ENCODE results near the gene ANKS6.

The ANKS6 gene

DNA sequence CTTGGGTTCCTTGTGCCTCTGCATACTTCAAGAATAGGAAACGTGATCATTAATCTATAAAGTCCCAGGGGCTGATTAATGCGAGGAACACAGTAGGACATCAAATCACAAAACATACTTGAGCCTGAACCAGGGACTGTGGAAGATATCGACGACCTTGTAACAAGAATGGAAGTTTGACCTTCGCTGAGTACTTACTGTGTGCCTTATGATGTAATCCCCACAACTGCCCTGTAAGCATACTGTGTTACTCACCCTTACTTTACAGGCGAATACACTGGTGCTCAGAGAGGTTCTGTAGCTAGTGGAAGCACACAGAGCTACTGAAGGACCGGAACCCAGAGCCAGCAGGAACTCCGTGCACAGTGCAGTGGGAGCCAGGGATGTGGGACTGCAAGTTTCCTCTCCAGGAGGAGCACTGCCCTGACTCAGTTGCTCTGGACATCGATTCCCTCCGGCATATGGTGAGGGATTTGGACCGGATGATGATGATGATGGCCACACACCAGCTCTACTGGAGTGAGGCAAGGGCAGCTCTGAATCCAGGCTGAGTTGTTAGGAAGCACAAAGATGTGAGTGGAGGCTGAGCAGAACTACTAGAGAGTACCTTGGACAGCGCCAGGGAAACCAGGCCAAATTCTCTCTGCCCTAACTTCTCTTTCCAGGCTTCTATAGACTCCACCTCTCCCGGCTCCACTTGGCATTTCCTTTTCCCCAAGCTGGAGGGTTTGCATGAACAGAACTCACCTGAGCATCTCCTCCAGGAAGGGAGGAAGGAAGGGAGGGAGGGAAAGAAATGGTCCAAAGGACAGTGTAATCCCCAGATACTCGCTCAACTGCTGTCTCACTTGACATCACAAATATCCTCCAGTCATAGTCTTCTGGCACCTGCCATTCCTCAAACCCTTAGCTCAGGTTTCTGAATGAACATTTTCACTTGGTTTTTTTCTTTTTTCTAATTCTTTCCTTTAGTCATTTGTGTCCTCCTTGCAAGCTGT is 86.1 kb downstream of the ANKS6 start:
- TF ChIP-seq, protein P1, sequence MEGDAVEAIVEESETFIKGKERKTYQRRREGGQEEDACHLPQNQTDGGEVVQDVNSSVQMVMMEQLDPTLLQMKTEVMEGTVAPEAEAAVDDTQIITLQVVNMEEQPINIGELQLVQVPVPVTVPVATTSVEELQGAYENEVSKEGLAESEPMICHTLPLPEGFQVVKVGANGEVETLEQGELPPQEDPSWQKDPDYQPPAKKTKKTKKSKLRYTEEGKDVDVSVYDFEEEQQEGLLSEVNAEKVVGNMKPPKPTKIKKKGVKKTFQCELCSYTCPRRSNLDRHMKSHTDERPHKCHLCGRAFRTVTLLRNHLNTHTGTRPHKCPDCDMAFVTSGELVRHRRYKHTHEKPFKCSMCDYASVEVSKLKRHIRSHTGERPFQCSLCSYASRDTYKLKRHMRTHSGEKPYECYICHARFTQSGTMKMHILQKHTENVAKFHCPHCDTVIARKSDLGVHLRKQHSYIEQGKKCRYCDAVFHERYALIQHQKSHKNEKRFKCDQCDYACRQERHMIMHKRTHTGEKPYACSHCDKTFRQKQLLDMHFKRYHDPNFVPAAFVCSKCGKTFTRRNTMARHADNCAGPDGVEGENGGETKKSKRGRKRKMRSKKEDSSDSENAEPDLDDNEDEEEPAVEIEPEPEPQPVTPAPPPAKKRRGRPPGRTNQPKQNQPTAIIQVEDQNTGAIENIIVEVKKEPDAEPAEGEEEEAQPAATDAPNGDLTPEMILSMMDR (IDR thresholded peaks at IDR 0.05; ENCODE audit: extremely low read depth, insufficient read depth, missing control alignments), result no peak
- in situ Hi-C loops (cut with MboI; ENCODE audit: low pct_unique_long_range_greater_than_20kb, low sequenced_read_pairs, unreplicated experiment), result no loop called here
- DNase-seq (ENCODE audit: low spot score), result no peak

DNA sequence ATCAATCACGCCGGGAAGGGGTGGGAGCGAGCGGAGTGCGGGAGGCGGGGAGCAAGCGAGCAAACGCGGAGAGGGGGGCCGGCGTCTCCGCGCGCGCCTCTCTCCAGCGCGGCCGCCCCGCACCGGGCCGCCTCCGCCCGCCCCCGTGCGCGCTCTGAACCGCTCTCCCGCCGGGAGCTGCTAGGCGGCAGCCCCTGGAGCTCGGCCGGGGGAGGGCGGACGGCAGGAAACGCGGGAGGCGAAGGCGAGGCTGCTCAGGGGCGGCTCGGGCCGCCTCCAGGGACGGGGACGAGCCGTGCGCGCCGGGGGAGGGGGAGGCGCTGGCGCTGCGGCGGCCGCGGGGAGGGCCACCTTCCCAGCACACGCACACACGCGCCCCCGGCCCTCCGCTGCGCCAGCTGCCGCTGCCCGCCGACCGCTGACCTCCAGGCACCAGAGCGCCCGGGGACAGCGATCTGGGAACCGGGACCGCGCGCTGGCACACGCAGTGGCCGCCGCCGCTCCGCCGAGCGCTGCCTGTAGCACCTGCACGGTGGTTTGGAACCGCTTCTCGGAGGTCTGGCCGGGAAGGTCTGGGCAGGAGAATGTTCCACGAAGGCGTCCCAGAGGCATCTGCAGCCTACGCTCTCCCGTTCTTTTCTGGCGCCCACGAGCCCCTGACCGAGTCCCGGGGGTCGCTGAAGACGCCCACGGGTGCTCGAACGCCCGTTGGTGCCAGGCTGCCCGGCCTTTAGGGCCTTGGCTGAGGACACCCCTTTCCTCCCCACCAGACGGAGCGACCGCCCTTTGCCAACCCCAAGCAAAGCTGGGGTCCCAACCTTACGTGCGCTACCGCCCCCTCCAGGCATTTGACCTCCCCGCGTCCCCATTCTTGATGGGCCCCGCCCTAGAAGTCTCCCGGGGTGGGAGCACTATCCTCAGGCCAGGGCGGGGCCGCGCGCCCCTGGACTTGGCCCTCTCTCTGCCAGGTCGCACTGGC is 87.1 kb downstream of the ANKS6 start, which contains the start of gene GABBR2:
Gene GABBR2 (minus strand): TSS at position 3 of the 979 bp plus-strand sequence. CDS start 198 bp downstream, outside the sequence.
- DNase-seq (ENCODE audit: low spot score), result no peak
- in situ Hi-C loops (cut with MboI; ENCODE audit: low pct_unique_long_range_greater_than_20kb, low sequenced_read_pairs, unreplicated experiment), result no loop called here
- TF ChIP-seq, protein P1 (IDR thresholded peaks at IDR 0.05; ENCODE audit: extremely low read depth, insufficient read depth, missing control alignments), result no peak

DNA sequence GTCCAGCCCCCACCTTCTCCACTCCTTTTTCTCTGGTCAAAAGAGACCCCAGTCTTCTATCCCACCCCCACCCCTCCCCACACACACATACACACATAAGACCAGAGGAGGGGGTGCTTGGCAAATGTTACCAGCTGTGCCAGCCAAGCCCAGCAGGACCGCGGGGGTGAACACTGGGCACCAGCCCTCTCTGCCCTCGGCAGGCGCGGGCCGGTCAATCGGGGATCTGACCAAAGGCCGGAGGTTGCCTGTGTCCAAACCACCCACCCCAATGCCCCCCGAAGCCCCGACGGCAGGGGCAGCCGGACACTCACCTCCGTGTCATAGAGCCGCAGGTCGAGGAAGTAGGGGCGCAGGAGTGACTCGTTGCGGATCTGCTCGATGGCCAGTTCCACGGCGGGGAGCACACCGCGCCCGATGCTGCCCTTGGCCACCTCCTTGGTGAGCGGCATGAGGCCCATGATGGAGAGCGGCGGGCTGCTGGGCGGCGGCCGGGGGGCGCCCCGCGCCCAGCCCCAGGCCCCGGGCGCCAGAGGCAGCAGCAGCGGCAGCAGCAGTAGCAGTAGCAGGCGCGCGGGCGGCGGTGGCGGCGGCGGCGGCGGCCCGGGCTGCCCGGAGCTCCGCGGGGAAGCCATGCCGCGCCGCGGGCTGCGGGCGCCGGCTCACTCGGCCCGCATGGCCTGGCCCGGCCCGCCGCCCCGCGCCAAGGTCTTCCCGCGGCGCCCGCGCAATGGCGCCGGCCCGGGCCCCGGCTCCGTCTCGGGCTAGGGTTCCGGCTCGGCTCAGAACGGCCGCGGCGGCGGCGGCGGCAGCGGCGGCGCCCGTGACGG is 88.0 kb downstream of the ANKS6 start:
- peak; percentile 31 for DNase-seq (ENCODE audit: low spot score)
- in situ Hi-C loops (cut with MboI; ENCODE audit: low pct_unique_long_range_greater_than_20kb, low sequenced_read_pairs, unreplicated experiment), result no loop called here
- TF ChIP-seq, protein P1 (IDR thresholded peaks at IDR 0.05; ENCODE audit: extremely low read depth, insufficient read depth, missing control alignments), result no peak

DNA sequence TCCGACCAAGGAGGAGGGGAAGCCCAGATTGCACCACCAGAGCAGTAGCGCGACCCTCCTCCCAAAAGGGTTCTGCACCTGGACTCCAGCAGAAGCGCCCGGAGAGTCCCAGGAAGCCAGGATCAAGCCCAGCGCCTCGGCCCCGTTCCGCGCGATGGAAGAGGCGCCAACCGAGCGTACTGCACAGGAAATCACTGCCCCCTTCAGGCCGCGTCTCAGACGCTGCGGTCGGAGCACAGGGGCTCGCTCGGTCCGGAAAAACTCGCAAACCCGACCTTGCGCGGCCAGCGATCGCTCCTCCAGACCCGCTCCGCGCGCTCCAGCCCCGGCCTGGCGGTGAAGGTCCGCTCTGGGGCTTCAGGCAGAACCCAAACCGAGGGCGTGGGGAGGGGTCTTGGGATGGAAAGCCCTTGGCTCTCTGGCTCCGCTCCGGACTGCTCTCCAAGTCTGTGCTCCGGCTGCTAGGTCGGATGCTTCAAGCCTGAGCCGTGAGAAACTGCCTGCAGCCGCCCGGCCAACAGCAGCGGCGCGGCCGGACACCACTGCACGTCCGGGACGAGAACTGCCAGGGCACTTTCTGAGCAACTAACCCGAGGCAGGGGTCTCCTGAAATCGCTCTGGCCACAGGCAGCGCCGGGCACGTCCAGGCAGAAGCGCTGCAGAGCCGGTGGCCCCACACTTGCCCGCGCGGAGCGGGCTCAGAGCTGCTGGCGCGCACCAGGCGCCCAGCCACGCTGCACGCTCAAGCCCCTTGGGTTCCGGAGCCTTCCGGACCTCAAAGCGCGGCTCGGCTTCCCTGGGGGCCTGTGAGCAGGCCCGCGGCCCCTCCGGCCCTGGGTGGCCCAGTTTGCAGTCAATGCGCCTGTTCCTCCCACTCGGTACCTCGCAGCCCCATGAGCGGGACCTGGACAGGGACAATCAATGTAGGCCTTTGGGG is 88.9 kb downstream of the ANKS6 start:
- in situ Hi-C loops (cut with MboI; ENCODE audit: low pct_unique_long_range_greater_than_20kb, low sequenced_read_pairs, unreplicated experiment), result no loop called here
- TF ChIP-seq, protein P1 (IDR thresholded peaks at IDR 0.05; ENCODE audit: extremely low read depth, insufficient read depth, missing control alignments), result peak; percentile 63
- peak; percentile 69 for DNase-seq (ENCODE audit: low spot score)

DNA sequence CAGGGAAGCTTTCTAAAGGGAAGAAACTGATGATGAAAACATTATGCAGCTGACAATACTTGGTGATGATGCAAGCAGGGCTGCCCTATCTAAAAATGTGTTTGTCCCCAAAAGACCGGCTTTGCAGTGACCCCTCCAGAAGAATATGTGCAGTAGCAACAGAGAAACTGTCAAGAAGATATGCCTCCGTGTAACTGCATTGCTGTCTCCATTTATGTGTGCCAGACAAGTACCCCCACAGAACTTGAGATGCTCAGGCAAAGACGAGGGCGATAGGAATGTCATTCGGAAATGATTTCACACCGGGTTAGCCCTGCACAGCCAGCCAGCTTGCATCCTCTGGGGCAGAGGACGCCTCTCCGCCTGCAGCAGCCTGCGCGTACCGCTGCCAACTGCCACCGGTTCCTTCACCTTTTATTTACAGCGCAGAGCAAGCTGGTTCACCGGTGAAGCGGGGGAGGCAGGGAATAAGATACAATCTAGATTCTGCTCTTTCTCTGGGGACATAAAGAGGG is 89.6 kb downstream of the ANKS6 start:
- in situ Hi-C loops (cut with MboI; ENCODE audit: low pct_unique_long_range_greater_than_20kb, low sequenced_read_pairs, unreplicated experiment), result no loop called here
- no peak for DNase-seq (ENCODE audit: low spot score)
- TF ChIP-seq, protein P1 (IDR thresholded peaks at IDR 0.05; ENCODE audit: extremely low read depth, insufficient read depth, missing control alignments), result no peak

Data from GM13977 (cell line).